SH-SY5Y (cell line): Measurements from ENCODE around the gene CTNNB1.

ENCODE experiments used
- GATA2 ChIP-seq: IDR thresholded peaks from 2 replicates; pipeline ENCODE4 v1.6.1; 2011; ENCODE audit warnings: mild to moderate bottlenecking, low read depth, low read length
- GATA3 ChIP-seq: IDR thresholded peaks from 2 replicates; pipeline ENCODE4 v1.6.1; 2011; ENCODE audit warnings: low read depth, mild to moderate bottlenecking, low read length, moderate library complexity

DNA sequence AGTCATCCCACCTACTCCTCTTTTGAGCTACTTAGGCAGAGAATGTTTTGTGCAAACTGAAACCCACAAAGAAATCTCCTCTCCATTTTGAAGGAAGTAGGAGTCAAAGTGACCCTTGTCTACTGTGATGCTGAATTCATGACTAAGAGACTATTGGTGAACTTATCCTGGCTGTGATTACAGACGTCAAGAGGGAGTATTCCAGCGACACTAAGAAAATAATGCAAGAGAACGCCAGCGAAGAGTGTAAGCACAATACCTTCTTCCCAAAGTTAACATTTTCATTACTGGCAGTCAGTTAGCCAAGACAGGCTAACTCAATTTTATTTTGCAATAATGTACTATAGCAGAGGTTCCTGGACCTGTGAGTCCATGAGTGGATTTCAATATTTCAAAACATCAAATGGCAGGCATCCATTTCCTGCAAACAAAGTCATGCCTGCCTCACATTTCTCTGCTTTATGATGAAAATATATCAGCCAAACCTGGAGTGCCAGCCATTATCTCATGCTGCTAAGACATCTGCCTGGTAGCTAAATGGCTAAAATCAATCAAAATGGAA, 59.0 kb downstream of the CTNNB1 start:
- TF ChIP-seq GATA2, result no peak
- TF ChIP-seq GATA3, result no peak
